Measurements from ENCODE around the gene WDR76. TPM values are rescaled to one million over a fixed set of nuclear protein-coding genes. Genes with fewer than 3 reads are reported as not detected.

Gene WDR76
- polyA plus RNA-seq, 1 donor from 2014 or later, result 0.43 TPM

DNA sequence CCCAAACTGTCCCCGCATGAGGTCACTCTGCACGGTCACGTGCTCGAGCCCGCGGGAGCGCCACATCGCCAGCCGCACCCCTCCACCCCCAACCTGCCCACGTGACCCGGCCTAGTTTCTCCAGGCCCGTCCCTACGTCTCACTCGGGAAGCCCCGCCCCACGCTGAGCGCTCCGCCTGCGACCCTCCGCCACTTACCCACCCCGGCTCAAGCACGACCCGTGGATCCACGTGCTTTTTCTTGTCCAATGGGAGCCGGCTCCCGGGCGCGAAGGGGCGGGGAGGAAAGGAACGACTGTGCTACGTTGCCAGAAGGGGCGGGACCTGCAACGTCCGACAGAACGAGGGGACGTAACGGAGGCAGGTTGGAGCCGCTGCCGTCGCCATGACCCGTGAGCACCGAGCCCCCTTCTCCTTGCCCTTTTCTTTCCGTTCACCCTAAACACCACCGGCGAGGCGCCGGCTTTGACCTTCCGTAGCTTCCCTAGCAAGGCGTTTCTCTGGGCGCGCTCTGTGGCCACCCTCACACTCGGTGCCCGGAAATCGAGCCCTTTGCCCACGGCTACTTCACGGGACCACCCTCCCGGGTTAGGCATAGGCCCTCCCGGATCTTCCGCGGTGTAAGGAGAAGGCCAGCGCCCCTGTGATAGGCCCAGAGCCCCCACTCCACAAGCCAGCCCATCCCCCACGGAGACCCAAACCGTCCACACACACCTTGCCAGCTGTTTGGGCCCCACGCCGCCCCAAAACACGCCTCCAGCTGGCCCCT lies 34.6 kb upstream of the WDR76 start, which contains the start of gene SERF2:
Gene SERF2, plus strand, starts transcription at position 328 of the 768 bp plus-strand sequence. Its CDS starts 57 bp downstream, at position 385.
- H2AFZ ChIP-seq (ENCODE audit: low read depth, low read length), result peak within 1 kb of the TSS; percentile 97
- H3K79me2 ChIP-seq (replicated peaks; ENCODE audit: insufficient read depth, low read length), result peaks cover 13% of the 10 kb centered on the region
- H3K9ac ChIP-seq (ENCODE audit: low read length), result peak within 1 kb of the TSS; percentile 99
- no peaks in the 10 kb centered on the region for H3K27me3 ChIP-seq (ENCODE audit: insufficient read depth, low read depth, low read length)
- TF ChIP-seq MXI1 (conservative IDR thresholded peaks at IDR 0.05; ENCODE audit: poor library complexity, severe bottlenecking), result peak; percentile 61
- TF ChIP-seq, protein P1, sequence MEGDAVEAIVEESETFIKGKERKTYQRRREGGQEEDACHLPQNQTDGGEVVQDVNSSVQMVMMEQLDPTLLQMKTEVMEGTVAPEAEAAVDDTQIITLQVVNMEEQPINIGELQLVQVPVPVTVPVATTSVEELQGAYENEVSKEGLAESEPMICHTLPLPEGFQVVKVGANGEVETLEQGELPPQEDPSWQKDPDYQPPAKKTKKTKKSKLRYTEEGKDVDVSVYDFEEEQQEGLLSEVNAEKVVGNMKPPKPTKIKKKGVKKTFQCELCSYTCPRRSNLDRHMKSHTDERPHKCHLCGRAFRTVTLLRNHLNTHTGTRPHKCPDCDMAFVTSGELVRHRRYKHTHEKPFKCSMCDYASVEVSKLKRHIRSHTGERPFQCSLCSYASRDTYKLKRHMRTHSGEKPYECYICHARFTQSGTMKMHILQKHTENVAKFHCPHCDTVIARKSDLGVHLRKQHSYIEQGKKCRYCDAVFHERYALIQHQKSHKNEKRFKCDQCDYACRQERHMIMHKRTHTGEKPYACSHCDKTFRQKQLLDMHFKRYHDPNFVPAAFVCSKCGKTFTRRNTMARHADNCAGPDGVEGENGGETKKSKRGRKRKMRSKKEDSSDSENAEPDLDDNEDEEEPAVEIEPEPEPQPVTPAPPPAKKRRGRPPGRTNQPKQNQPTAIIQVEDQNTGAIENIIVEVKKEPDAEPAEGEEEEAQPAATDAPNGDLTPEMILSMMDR (IDR thresholded peaks at IDR 0.05; ENCODE audit: poor library complexity, severe bottlenecking), result no peak
- no peak for TF ChIP-seq SMC3 (conservative IDR thresholded peaks at IDR 0.05; ENCODE audit: poor library complexity)
- TF ChIP-seq EP300 (conservative IDR thresholded peaks at IDR 0.05; ENCODE audit: poor library complexity, severe bottlenecking), result no peak
- peak; percentile 14 for TF ChIP-seq RAD21 (conservative IDR thresholded peaks at IDR 0.05)
- TF ChIP-seq, protein P2, sequence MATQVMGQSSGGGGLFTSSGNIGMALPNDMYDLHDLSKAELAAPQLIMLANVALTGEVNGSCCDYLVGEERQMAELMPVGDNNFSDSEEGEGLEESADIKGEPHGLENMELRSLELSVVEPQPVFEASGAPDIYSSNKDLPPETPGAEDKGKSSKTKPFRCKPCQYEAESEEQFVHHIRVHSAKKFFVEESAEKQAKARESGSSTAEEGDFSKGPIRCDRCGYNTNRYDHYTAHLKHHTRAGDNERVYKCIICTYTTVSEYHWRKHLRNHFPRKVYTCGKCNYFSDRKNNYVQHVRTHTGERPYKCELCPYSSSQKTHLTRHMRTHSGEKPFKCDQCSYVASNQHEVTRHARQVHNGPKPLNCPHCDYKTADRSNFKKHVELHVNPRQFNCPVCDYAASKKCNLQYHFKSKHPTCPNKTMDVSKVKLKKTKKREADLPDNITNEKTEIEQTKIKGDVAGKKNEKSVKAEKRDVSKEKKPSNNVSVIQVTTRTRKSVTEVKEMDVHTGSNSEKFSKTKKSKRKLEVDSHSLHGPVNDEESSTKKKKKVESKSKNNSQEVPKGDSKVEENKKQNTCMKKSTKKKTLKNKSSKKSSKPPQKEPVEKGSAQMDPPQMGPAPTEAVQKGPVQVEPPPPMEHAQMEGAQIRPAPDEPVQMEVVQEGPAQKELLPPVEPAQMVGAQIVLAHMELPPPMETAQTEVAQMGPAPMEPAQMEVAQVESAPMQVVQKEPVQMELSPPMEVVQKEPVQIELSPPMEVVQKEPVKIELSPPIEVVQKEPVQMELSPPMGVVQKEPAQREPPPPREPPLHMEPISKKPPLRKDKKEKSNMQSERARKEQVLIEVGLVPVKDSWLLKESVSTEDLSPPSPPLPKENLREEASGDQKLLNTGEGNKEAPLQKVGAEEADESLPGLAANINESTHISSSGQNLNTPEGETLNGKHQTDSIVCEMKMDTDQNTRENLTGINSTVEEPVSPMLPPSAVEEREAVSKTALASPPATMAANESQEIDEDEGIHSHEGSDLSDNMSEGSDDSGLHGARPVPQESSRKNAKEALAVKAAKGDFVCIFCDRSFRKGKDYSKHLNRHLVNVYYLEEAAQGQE (IDR thresholded peaks at IDR 0.05; ENCODE audit: borderline replicate concordance), result peak; percentile 85
- TF ChIP-seq POLR2AphosphoS5 (IDR thresholded peaks at IDR 0.05), result peak; percentile 100
- TF ChIP-seq EZH2 (IDR thresholded peaks at IDR 0.05; ENCODE audit: borderline replicate concordance, insufficient read depth, low read length, poor library complexity, severe bottlenecking), result no peak
- peak; percentile 89 for TF ChIP-seq TAF1 (IDR thresholded peaks at IDR 0.05; ENCODE audit: low read depth)
- H3F3A ChIP-seq (ENCODE audit: insufficient read depth, low read length, poor library complexity, severe bottlenecking), result no peaks in the 10 kb centered on the region
- no peaks in the 10 kb centered on the region for H4K20me1 ChIP-seq (ENCODE audit: insufficient read depth)
- no peaks in the 10 kb centered on the region for H3K9me3 ChIP-seq (ENCODE audit: low read length)
- H3K4me2 ChIP-seq (ENCODE audit: low read length), result peak within 1 kb of the TSS; percentile 91
- peak within 1 kb of the TSS; percentile 97 for H3K27ac ChIP-seq (ENCODE audit: low read length)
- H3K36me3 ChIP-seq (ENCODE audit: insufficient read depth, low read length), result peaks cover 10% of the 10 kb centered on the region
- no peaks in the 10 kb centered on the region for H3K9me2 ChIP-seq (ENCODE audit: insufficient read depth, low read length)
- peak within 1 kb of the TSS; percentile 96 for H3K4me3 ChIP-seq (ENCODE audit: low read length)

DNA sequence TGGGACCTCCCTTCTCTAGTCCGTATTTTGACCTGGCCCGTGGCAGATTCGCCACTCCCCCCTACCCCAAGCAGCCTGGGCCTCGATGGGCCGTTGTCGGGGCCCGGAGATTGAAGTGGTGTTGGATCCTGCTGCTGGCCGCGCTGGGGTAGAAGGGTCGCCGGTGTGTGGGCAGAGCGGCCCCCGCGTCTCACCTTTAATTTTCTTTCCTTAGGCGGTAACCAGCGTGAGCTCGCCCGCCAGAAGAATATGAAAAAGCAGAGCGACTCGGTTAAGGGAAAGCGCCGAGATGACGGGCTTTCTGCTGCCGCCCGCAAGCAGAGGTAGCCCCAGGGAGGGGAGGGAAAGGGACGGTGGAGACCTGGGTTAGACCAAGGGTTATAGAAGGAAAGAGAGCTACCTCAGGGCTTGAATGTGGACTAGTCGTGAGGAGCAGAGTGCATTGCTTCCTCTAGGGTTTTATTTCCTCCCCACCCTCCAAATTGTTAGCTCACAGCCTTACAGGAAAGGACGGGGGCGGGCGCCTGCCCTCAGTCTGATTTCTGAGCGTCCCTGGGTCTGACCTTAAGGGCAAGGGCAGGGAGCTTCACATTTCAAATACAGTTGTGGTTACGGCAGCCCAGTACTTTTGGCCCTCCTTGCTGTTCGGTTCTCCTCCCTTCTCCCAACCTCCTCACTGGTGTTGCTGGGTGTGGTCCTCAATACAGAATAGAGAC lies 33.9 kb upstream of the WDR76 start:
- Histone ChIP-seq H4K20me1 (ENCODE audit: insufficient read depth) (no peaks in the 10 kb centered on the region), H3K4me2 (ENCODE audit: low read length) (peak overlapping the region; percentile 91), H3F3A (ENCODE audit: insufficient read depth, low read length, poor library complexity, severe bottlenecking) (no peaks in the 10 kb centered on the region), H3K27ac (ENCODE audit: low read length) (peak overlapping the region; percentile 97), H3K36me3 (ENCODE audit: insufficient read depth, low read length) (peaks cover 10% of the 10 kb centered on the region), H3K9ac (ENCODE audit: low read length) (peak overlapping the region; percentile 99), H3K9me3 (ENCODE audit: low read length) (no peaks in the 10 kb centered on the region), H3K79me2 (replicated peaks; ENCODE audit: insufficient read depth, low read length) (peaks cover 13% of the 10 kb centered on the region), H3K27me3 (ENCODE audit: insufficient read depth, low read depth, low read length) (no peaks in the 10 kb centered on the region), H3K4me3 (ENCODE audit: low read length) (peak overlapping the region; percentile 96), H2AFZ (ENCODE audit: low read depth, low read length) (peak overlapping the region; percentile 97), H3K9me2 (ENCODE audit: insufficient read depth, low read length) (no peaks in the 10 kb centered on the region)
- TF ChIP-seq EZH2 (IDR thresholded peaks at IDR 0.05; ENCODE audit: borderline replicate concordance, insufficient read depth, low read length, poor library complexity, severe bottlenecking) (no peak), EP300 (conservative IDR thresholded peaks at IDR 0.05; ENCODE audit: poor library complexity, severe bottlenecking) (no peak)

Measured in neural cell (in vitro differentiated cells).